Keratinocyte (primary cell): ENCODE data around the gene CDYL.
"Not testable (repeated sequence)": the region's sequence is repeated elsewhere in the genome, so short reads cannot be mapped to it uniquely, and the experiment has no call there.

ENCODE experiments used
- EZH2 ChIP-seq: IDR thresholded peaks from one replicate; pipeline ENCODE4 v1.6.1; 2012; ENCODE audit warnings: inconsistent platforms, mild to moderate bottlenecking, low read length, moderate library complexity
- TF ChIP-seq, protein P1 (sequence below), 3 experiments: IDR thresholded peaks in 1 of 3; conservative IDR thresholded peaks in 1 of 3; optimal IDR thresholded peaks in 1 of 3; 2 replicates in 2 of 3; 3 replicates in 1 of 3; pipeline versions ENCODE3 to v1.5.1; 2011; ENCODE audit warnings: low read length in 3 of 3, mild to moderate bottlenecking in 3 of 3, moderate library complexity in 2 of 3, control low read depth in 1 of 3, inconsistent platforms in 1 of 3; ENCODE audit not compliant: insufficient read depth in 2 of 3; ENCODE audit errors: extremely low read depth in 1 of 3

GRCh38 chr6:4865006-4865405 lies 88.8 kb downstream of the CDYL start:
- TF ChIP-seq, protein P1, sequence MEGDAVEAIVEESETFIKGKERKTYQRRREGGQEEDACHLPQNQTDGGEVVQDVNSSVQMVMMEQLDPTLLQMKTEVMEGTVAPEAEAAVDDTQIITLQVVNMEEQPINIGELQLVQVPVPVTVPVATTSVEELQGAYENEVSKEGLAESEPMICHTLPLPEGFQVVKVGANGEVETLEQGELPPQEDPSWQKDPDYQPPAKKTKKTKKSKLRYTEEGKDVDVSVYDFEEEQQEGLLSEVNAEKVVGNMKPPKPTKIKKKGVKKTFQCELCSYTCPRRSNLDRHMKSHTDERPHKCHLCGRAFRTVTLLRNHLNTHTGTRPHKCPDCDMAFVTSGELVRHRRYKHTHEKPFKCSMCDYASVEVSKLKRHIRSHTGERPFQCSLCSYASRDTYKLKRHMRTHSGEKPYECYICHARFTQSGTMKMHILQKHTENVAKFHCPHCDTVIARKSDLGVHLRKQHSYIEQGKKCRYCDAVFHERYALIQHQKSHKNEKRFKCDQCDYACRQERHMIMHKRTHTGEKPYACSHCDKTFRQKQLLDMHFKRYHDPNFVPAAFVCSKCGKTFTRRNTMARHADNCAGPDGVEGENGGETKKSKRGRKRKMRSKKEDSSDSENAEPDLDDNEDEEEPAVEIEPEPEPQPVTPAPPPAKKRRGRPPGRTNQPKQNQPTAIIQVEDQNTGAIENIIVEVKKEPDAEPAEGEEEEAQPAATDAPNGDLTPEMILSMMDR (optimal IDR thresholded peaks at IDR 0.05 in 1 of 3, IDR thresholded peaks at IDR 0.05 in 1 of 3, conservative IDR thresholded peaks at IDR 0.05 in 1 of 3; ENCODE audit: extremely low read depth in 1 of 3, insufficient read depth in 2 of 3, low read length in 3 of 3) = not testable (repeated sequence)
- not testable (repeated sequence) for TF ChIP-seq EZH2
